PC-9 (cell line): ENCODE results near the gene ATP7B. TPM values are rescaled to one million over a fixed set of nuclear protein-coding genes. Genes with fewer than 3 reads are reported as not detected.

Experiments used
- BruUV-seq: library from RNA; stranded (reverse); fragments of 400-500 nt; replicated peaks from 2 replicates; lab custom pipeline; 2021; lab: Mats Ljungman, UMichigan
- CTCF ChIA-PET: fragments of 300-600 bp; sonication (Branson Sonifier 250); formaldehyde crosslinking; loops from one replicate; lab custom pipeline; 2022; ENCODE audit warnings: antibody characterized with exemption; lab: Charles Lee
- POLR2A ChIA-PET: fragments of 300-600 bp; sonication (Branson Sonifier 250); formaldehyde crosslinking; loops from one replicate; lab custom pipeline; 2022; ENCODE audit warnings: antibody characterized with exemption; ENCODE audit not compliant: unreplicated experiment; lab: Charles Lee
- DNase-seq, 2 experiments: peaks; one replicate each; pipeline versions ENCODE4 v3.0.0 to v3.0.0-alpha.2; 2015 to 2022; ENCODE audit warnings: mixed read lengths in 1 of 2
- H2AFZ ChIP-seq: fragments of 200-600 bp; sonication (generic); 2 replicates; pipeline ENCODE4 v1.8.1; 2017; ENCODE audit warnings: antibody characterized with exemption
- H3F3A ChIP-seq: fragments of 200-600 bp; sonication (generic); 2 replicates; pipeline ENCODE4 v1.8.1; 2017; ENCODE audit warnings: antibody characterized with exemption, mild to moderate bottlenecking, low read depth; ENCODE audit not compliant: insufficient read depth
- H3K27ac ChIP-seq: fragments of 200-600 bp; sonication (generic); 2 replicates; pipeline ENCODE4 v1.6.1; 2016; ENCODE audit warnings: mixed run types
- H3K27me3 ChIP-seq: fragments of 200-600 bp; sonication (generic); 2 replicates; pipeline ENCODE4 v1.6.1; 2016; ENCODE audit warnings: low read depth, mixed run types; ENCODE audit not compliant: insufficient read depth
- H3K36me3 ChIP-seq: fragments of 200-600 bp; sonication (generic); 2 replicates; pipeline ENCODE4 v1.6.1; 2016; ENCODE audit warnings: low read depth, mixed run types
- H3K4me1 ChIP-seq: fragments of 200-600 bp; sonication (generic); replicated peaks from 2 replicates; pipeline ENCODE4 v1.6.1; 2016; ENCODE audit warnings: mixed run types; ENCODE audit not compliant: insufficient read depth
- H3K4me2 ChIP-seq: fragments of 200-600 bp; sonication (generic); 2 replicates; pipeline ENCODE4 v1.6.1; 2017; ENCODE audit warnings: mixed run types
- H3K4me3 ChIP-seq: fragments of 200-600 bp; sonication (generic); 2 replicates; pipeline ENCODE4 v1.6.1; 2016; ENCODE audit warnings: mixed run types
- H3K79me2 ChIP-seq: fragments of 200-600 bp; sonication (generic); 2 replicates; pipeline ENCODE4 v1.6.1; 2017; ENCODE audit warnings: low read depth, mixed run types
- H3K9me2 ChIP-seq: fragments of 200-600 bp; sonication (generic); 2 replicates; pipeline ENCODE4 v1.8.1; 2017; ENCODE audit warnings: mild to moderate bottlenecking; ENCODE audit not compliant: insufficient read depth
- H3K9me3 ChIP-seq: fragments of 200-600 bp; sonication (generic); 2 replicates; pipeline ENCODE4 v1.8.1; 2016; ENCODE audit warnings: low read depth; ENCODE audit not compliant: insufficient read depth
- H4K20me1 ChIP-seq: fragments of 200-600 bp; sonication (generic); 2 replicates; pipeline ENCODE4 v1.8.1; 2017; ENCODE audit not compliant: insufficient read depth
- CTCF ChIP-seq: fragments of 200-600 bp; sonication (generic); conservative IDR thresholded peaks from 2 replicates; pipeline ENCODE4 v1.6.1; 2017; ENCODE audit warnings: mixed run types, antibody characterized with exemption, mild to moderate bottlenecking, moderate library complexity
- EZH2 ChIP-seq: fragments of 200-600 bp; sonication (generic); IDR thresholded peaks from 2 replicates; pipeline ENCODE4 v1.8.0; 2017; ENCODE audit warnings: antibody characterized with exemption, low read depth
- intact Hi-C: fragments of 100-400 bp; cut with micrococcal nuclease; formaldehyde crosslinking; loops from one replicate; pipeline ENCODE4 v1.10.0; 2022; ENCODE audit not compliant: unreplicated experiment
- total RNA-seq: library from RNA; stranded (reverse); gene quantifications from 2 replicates; pipeline ENCODE4 v1.2.3, GENCODE V29; 2021

The ATP7B gene
- total RNA-seq, 1 experiment from 2014 or later: 1.2 TPM

- BruUV-seq: no TSS peak
- no peaks in the 10 kb centered on the region for H3K27me3 ChIP-seq
- H4K20me1 ChIP-seq: no peaks in the 10 kb centered on the region
- intact Hi-C loops: no loop called here
- H3F3A ChIP-seq: no peaks in the 10 kb centered on the region
- H3K4me3 ChIP-seq: no peak overlapping the region
- no peaks in the 10 kb centered on the region for H3K79me2 ChIP-seq
- TF ChIP-seq EZH2: no peak
- H3K4me1 ChIP-seq: no peaks in the 10 kb centered on the region
- ChIA-PET POLR2A (no interaction called here), CTCF (no interaction called here)
- H3K27ac ChIP-seq: no peak overlapping the region
- H3K4me2 ChIP-seq: no peak overlapping the region
- DNase-seq: no peak
- no peaks in the 10 kb centered on the region for H3K9me2 ChIP-seq
- no peak overlapping the region for H2AFZ ChIP-seq
- no peaks in the 10 kb centered on the region for H3K9me3 ChIP-seq
- H3K36me3 ChIP-seq: no peaks in the 10 kb centered on the region
These were observed 43.5 kb downstream of the ATP7B start for GRCh38 chr13:51967482-51968446.

GRCh38 chr13:51966186-51966585, 45.1 kb downstream of the ATP7B start:
- Histone ChIP-seq H3K36me3 (no peaks in the 10 kb centered on the region), H3K4me3 (no peak overlapping the region), H3K4me2 (no peak overlapping the region), H2AFZ (no peak overlapping the region), H3K79me2 (no peaks in the 10 kb centered on the region), H3K27me3 (no peaks in the 10 kb centered on the region), H3K9me3 (no peaks in the 10 kb centered on the region), H3K4me1 (no peaks in the 10 kb centered on the region), H4K20me1 (no peaks in the 10 kb centered on the region), H3K27ac (no peak overlapping the region), H3K9me2 (no peaks in the 10 kb centered on the region), H3F3A (no peaks in the 10 kb centered on the region)
- BruUV-seq: no TSS peak
- ChIA-PET POLR2A (no interaction called here), CTCF (no interaction called here)
- intact Hi-C loops: no loop called here
- TF ChIP-seq CTCF: no peak
- TF ChIP-seq EZH2: no peak
- DNase-seq: no peak

GRCh38 chr13:51961493-51962403, 49.5 kb downstream of the ATP7B start:
- Histone ChIP-seq H2AFZ (no peak overlapping the region), H3K9me3 (no peaks in the 10 kb centered on the region), H3F3A (no peaks in the 10 kb centered on the region), H3K9me2 (no peaks in the 10 kb centered on the region), H3K4me1 (peaks cover 10% of the 10 kb centered on the region; the same call in 1 of the 2 replicates), H4K20me1 (no peaks in the 10 kb centered on the region), H3K4me3 (no peak overlapping the region), H3K36me3 (no peaks in the 10 kb centered on the region), H3K79me2 (no peaks in the 10 kb centered on the region), H3K27ac (no peak overlapping the region), H3K4me2 (no peak overlapping the region), H3K27me3 (no peaks in the 10 kb centered on the region)
- BruUV-seq: no TSS peak
- TF ChIP-seq EZH2 (no peak), CTCF (no peak)
- ChIA-PET POLR2A (interaction anchor here (0.6 kb wide), 2 partner anchors 87 to 317 kb away, joined by 5 to 7 read pairs; no protein-coding TSS in a partner anchor), CTCF (no interaction called here)
- no peak for DNase-seq
- intact Hi-C loops: no loop called here
